ENCODE data around the gene MED16.
A peak's percentile ranks its signal among the peaks of the same experiment; 100 is the strongest.
"Not testable (repeated sequence)": the region's sequence is repeated elsewhere in the genome, so short reads cannot be mapped to it uniquely, and the experiment has no call there.

The MED16 gene

DNA sequence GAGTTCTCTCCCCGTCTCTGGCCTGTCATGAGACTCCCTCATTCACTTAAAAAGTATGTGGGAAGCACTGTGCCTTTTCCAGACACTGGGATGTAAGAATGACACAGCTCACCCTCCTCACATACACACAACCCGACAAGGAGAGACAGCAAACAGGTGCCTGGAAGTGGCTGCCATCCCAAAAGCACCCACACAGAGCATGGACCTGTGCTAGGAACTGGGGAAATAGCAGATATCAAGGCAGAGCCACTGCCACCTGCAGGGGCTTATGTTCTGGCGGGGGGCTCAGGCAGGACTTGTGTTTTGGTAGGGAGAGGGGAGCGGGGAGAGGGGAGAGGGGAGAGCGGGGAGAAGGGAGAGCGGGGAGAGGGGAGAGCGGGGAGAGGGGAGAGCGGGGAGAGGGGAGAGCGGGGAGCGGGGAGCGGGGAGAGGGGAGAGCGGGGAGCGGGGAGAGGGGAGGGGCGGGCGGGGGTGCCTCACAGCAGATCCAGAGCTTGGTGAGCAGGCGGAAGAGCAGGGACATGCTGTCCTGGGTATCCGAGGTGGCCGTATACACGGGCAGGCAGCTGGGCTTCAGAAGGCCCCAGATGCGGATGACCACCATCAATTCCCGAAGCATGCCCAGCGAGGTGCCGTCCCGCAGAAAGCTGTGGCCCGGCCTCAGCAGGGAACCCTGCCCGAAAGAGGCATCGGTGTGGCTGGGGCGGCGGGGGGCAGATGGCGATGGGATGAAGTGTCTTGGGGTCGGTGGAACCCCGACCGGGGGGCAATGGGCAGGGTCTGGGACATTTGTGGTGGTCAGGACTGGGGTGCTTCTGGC lies 21.3 kb downstream of the MED16 start:
- DNase-seq, result peak in 2 of 5 experiments; percentile 35 to 48

- DNase-seq, result no peak
Observed at GRCh38 chr19:870963-871401, 22.0 kb downstream of the MED16 start.

- no peak for DNase-seq
Observed at GRCh38 chr19:870314-870713, 22.7 kb downstream of the MED16 start.

DNA sequence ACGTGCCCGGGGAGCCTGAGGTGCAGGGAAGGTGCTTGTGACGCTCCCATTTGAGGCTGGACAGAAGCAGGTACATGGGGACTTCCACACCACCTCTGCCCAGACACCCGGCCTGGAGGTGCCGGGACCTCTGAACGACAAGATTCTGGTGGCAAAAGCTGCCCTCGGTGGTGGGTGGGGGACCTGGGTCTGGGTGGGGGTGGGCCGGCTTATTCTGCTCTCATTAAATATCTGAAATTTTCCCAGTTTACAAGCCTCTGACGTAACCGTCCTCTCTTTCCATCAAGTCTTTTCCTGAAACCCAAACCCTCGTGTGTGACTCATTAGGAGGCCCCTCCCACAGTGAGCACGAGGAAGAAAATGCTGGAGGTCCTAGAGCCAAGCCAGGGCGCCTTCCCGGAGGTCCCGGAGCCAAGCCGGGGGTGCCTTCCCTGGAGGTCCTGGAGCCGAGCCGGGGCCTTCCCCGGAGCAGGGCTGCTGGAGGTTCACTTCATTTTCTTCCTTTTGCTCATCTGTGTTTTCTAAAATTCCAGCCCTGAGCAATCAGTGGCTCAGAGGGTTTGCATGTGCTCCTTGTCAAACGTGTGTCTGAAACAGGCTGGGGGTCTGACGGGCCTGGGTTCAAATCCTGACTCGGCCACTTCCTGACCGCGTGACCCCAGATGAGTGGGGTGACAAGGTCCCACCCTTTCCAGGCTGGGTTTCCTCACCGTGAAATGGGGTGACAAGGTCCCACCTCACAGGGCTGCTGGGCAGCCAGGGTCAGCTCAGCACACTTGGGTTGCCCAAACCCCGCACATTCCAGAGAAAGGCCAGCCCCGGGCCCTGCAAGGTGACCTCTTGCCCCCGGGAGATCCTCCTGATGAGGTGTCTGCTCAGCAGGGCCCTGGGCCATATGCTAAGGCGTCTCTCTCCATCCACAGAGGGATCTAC lies 23.5 kb downstream of the MED16 start:
- DNase-seq, result no peak

DNA sequence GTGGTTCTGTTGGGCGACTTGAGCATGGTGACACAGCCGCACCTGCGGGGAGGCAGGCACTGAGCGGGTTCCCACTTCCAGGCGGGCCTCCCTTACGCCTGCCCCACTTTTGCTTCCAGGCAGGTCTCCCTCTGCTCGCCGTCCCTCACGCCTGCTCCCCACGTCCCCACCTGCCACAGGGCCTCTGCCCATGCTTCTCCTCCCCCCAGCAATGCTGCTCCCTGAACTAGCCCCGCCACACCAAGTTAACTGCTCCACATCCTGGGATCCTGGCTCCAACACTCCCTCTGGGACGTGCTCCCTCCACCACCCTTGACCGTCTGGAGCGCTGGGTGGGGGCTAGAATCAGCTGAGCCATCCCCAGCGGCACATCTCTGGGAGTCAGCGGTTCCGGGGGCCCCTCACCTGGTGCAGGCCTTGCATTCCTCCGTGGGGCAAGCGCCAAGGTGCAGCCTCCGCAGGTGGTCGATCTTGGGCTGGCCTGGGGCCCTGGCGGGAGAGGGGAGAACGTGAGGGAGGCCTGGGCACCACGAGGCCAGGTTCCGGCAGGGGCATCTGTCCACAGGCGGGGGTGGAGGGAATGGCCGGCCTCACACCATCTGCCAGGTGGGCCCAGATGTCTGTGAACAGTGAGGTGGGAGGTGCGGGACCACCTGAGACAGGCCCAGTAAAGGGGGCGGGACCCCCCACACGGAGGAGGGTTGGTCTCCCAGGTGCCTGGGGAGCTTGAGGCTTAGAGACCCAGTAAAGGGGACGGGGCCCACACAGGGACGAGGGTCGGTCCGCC lies 24.3 kb downstream of the MED16 start:
- no peak for DNase-seq

GRCh38 chr19:867855-868457 lies 25.0 kb downstream of the MED16 start:
- DNase-seq, result no peak

DNA sequence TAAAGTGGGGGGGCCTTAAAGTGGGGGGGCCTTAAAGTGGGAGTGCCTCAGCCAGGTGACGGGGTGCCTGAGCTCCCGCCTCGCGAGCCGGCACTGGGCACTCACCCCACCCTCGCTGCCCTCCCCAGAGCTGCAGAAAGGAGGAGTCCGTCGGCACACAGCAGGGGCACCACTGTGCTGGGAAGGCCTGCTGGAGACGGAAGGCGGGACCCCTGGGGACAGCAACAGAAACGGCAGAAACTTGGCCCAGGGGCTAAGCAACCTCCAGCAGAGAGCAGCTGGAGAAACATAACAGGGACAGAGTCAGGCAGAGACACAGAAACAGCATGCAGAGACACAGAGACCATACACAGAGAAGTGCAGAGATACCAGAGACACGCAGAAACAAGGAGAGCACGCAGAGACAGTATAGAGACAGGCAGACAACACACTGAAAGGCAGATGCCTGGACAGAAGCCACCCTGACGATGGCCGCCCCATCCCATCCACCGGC lies 25.6 kb downstream of the MED16 start:
- no peak for DNase-seq

- DNase-seq, result no peak
Observed at GRCh38 chr19:866769-867300, 26.2 kb downstream of the MED16 start.

DNA sequence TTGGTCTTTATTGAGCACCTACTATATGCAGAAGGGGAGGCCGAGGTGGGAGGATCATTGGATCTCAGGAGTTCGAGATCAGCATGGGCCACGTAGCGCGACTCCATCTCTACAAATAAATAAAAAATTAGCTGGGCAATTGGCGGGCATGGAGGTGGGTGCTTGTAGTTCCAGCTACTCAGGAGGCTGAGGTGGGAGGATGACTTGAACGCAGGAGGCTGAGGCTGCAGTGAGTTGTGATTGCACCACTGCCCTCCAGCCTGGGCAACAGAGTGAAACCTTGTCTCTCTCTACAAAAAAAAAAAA lies 29.7 kb downstream of the MED16 start:
- DNase-seq, result no peak

- DNase-seq, result peak; percentile 64 to 83 (median 68)
Observed at GRCh38 chr19:862581-863314, 30.2 kb downstream of the MED16 start.

- DNase-seq, result peak; percentile 44 to 75 (median 66)
Observed at GRCh38 chr19:861756-862580, 31.0 kb downstream of the MED16 start.

DNA sequence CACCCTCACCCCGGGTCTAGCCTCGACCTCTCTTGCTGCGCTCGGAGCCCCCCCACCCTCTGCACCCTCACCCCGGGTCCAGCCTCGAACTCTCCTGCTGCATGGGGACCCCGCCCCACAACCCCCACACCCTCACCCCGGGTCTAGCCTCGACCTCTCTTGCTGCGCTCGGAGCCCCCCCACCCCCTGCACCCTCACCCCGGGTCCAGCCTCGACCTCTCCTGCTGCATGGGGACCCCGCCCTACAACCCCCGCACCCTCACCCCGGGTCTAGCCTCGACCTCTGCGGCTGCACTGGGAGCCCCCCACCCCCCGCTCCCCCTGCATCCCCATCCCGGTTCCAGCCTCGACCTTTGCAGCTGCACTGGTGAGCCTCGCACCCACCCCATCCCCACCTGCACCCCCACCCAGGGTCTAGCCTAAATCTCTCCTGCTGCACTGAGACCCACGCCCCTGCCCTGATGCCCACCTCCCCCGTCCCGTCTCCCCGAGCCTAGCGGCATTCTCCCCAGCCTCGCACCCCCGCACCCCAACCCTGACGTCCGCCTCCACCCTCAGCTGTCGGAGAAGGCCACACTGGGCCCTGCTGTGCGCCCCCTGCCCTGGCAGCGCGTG lies 31.7 kb downstream of the MED16 start:
- DNase-seq, result no peak

GRCh38 chr19:858868-859843 lies 33.8 kb downstream of the MED16 start, which contains the start of gene CFD:
Gene CFD (plus strand): TSS chr19:859664. CDS start chr19:859690, 26 bp downstream.
- no peak for DNase-seq

GRCh38 chr19:858284-858683 lies 34.7 kb downstream of the MED16 start:
- no peak for DNase-seq

DNA sequence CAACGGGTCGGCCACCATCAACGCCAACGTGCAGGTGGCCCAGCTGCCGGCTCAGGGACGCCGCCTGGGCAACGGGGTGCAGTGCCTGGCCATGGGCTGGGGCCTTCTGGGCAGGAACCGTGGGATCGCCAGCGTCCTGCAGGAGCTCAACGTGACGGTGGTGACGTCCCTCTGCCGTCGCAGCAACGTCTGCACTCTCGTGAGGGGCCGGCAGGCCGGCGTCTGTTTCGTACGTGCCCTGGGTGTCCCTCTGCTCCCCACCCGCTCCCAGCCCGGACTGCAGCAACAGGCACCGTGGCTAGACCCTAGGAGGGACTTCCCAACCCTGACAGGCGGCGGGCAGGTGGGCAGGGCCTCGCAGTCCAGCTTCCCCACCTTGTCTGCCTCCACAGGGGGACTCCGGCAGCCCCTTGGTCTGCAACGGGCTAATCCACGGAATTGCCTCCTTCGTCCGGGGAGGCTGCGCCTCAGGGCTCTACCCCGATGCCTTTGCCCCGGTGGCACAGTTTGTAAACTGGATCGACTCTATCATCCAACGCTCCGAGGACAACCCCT lies 37.3 kb downstream of the MED16 start:
- no peak for DNase-seq

DNA sequence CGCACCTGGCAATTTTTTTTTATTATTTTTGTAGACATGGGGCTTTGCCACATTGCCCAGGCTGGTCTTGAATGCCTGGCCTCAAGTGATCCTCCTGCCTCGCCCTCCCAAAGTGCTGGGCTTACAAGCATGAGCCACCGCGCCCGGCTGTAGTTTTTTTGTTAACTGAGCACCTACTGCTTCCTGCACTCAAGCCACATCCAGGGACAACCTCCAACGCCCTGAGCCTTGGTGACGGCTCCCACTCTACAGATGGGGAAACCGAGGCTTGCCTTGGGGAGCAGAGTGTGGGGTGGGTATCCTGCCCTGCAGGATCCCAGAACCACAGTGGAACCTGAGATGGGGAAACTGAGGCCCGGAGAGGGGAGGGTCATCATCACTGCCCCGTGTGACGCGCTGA lies 37.8 kb downstream of the MED16 start:
- no peak for DNase-seq

DNA sequence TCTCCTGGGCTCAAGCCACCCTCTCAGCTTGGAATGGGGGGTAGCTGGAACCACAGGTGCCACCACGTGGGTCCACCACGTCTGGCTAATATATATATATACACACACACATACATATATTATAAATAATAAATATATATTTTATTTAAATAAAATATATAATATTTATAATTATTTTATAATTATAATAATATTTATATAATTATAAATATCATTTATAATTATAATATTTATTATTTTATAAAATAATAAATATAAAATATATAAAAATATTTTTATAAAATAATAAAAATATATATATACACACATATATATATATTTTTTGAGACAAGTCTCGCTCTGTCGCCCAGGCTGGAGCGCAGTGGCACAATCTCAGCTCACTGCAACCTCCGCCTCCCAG lies 38.4 kb downstream of the MED16 start:
- no peak for DNase-seq

DNA sequence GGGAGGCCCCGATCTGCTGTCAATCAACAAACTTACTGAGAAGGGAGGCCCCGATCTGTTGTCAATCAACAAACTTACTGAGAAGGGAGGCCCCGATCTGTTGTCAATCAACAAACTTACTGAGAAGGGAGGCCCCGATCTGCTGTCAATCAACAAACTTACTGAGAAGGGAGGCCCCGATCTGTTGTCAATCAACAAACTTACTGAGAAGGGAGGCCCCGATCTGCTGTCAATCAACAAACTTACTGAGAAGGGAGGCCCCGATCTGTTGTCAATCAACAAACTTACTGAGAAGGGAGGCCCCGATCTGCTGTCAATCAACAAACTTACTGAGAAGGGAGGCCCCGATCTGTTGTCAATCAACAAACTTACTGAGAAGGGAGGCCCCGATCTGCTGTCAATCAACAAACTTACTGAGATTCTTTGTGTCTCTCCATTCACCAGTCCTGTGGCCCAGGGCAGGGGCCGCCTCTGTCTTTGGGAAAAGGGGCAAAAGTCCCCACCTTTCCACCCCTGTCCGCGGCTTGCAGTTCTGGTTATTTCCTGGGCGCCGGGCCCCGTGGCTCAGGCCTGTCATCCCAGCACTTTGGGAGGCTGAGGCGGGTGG lies 39.3 kb downstream of the MED16 start:
- not testable (repeated sequence) for DNase-seq
